ENCODE measurements around the gene TEKT2.

Gene TEKT2

GRCh38 chr1:36083635-36084496, at the start of gene TEKT2:
Gene TEKT2, plus strand, starts transcription at chr1:36084094. Its CDS starts 828 bp downstream, at chr1:36084922.
- DNase-seq = no peak

GRCh38 chr1:36034692-36035091, 49.2 kb upstream of the TEKT2 start:
- no peak for DNase-seq

GRCh38 chr1:36035154-36035553, 48.7 kb upstream of the TEKT2 start:
- no peak for DNase-seq

GRCh38 chr1:36040238-36040637, 43.7 kb upstream of the TEKT2 start:
- DNase-seq = no peak

- DNase-seq = no peak
Measured at GRCh38 chr1:36051821-36052220, 32.1 kb upstream of the TEKT2 start.

- no peak for DNase-seq
Measured at GRCh38 chr1:36053978-36054377, 29.9 kb upstream of the TEKT2 start.

GRCh38 chr1:36055706-36056105, 28.2 kb upstream of the TEKT2 start:
- no peak for DNase-seq

GRCh38 chr1:36062315-36062714, 21.6 kb upstream of the TEKT2 start:
- no peak for DNase-seq

GRCh38 chr1:36067871-36068270, 16.0 kb upstream of the TEKT2 start:
- DNase-seq = no peak

- no peak for DNase-seq
Measured at GRCh38 chr1:36068866-36069265, 15.0 kb upstream of the TEKT2 start.

GRCh38 chr1:36070349-36070748, 13.5 kb upstream of the TEKT2 start:
- no peak for DNase-seq

GRCh38 chr1:36076979-36077573, 6.8 kb upstream of the TEKT2 start:
- no peak for DNase-seq

- no peak for DNase-seq
Measured at GRCh38 chr1:36080236-36080635, 3.7 kb upstream of the TEKT2 start.

- no peak for DNase-seq
Measured at GRCh38 chr1:36080801-36081200, 3.1 kb upstream of the TEKT2 start.

GRCh38 chr1:36081926-36082485, 1.9 kb upstream of the TEKT2 start:
- DNase-seq = no peak

- no peak for DNase-seq
Measured at GRCh38 chr1:36083219-36083618, 675 bp upstream of the TEKT2 start.

GRCh38 chr1:36084497-36085115, 712 bp downstream of the TEKT2 start:
- DNase-seq = no peak

GRCh38 chr1:36085126-36085525, 1.2 kb downstream of the TEKT2 start:
- DNase-seq = no peak

- DNase-seq = no peak
Measured at GRCh38 chr1:36085686-36086526, 2.0 kb downstream of the TEKT2 start.

GRCh38 chr1:36086529-36087232, 2.8 kb downstream of the TEKT2 start:
- DNase-seq = no peak

- no peak for DNase-seq
Measured at GRCh38 chr1:36087233-36088123, 3.6 kb downstream of the TEKT2 start.
